Peyer's patch (tissue), 4 donors: ENCODE measurements around the gene SNED1.

Experiments
- POLR2A ChIP-seq, 2 donors: fragments of 450-650 bp; IDR thresholded peaks; one replicate each; pipeline ENCODE4 v1.5.1; 2017; ENCODE audit warnings: antibody characterized with exemption in 2 of 2, mild to moderate bottlenecking in 2 of 2, moderate library complexity in 2 of 2
- TF ChIP-seq, protein P1 (sequence below), 6 experiments: fragments of 450-650 bp in 4 of 6; fragments of 200-600 bp in 2 of 6; sonication (generic) in 1 of 6; IDR thresholded peaks; one replicate each; pipeline ENCODE4 v1.5.1; 2017 to 2019; ENCODE audit warnings: antibody characterized with exemption in 6 of 6, mild to moderate bottlenecking in 3 of 6, moderate library complexity in 1 of 6

GRCh38 chr2:241030883-241031282 is 32.5 kb downstream of the SNED1 start:
- TF ChIP-seq, protein P1, sequence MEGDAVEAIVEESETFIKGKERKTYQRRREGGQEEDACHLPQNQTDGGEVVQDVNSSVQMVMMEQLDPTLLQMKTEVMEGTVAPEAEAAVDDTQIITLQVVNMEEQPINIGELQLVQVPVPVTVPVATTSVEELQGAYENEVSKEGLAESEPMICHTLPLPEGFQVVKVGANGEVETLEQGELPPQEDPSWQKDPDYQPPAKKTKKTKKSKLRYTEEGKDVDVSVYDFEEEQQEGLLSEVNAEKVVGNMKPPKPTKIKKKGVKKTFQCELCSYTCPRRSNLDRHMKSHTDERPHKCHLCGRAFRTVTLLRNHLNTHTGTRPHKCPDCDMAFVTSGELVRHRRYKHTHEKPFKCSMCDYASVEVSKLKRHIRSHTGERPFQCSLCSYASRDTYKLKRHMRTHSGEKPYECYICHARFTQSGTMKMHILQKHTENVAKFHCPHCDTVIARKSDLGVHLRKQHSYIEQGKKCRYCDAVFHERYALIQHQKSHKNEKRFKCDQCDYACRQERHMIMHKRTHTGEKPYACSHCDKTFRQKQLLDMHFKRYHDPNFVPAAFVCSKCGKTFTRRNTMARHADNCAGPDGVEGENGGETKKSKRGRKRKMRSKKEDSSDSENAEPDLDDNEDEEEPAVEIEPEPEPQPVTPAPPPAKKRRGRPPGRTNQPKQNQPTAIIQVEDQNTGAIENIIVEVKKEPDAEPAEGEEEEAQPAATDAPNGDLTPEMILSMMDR (IDR thresholded peaks at IDR 0.05) = no peak
- TF ChIP-seq POLR2A (IDR thresholded peaks at IDR 0.05) = no peak
